Measurements from ENCODE around the gene RPS27L.

Gene RPS27L

GRCh38 chr15:63157118-63157843 lies at the start of gene RPS27L:
Gene RPS27L, minus strand, starts transcription at chr15:63157477. Its CDS starts 72 bp downstream, at chr15:63157405.
- DNase-seq = peak; percentile 92

- DNase-seq = no peak
These were observed 48.8 kb upstream of the RPS27L start for GRCh38 chr15:63206079-63206478.

- peak; percentile 46 for DNase-seq
These were observed 46.3 kb upstream of the RPS27L start for GRCh38 chr15:63203451-63204090.

- DNase-seq = no peak
These were observed 45.6 kb upstream of the RPS27L start for GRCh38 chr15:63202861-63203260.

GRCh38 chr15:63200464-63201249 lies 43.4 kb upstream of the RPS27L start:
- DNase-seq = no peak

- no peak for DNase-seq
These were observed 41.3 kb upstream of the RPS27L start for GRCh38 chr15:63198371-63199250.

- DNase-seq = no peak
These were observed 40.3 kb upstream of the RPS27L start for GRCh38 chr15:63197626-63198025.

GRCh38 chr15:63196842-63197241 lies 39.6 kb upstream of the RPS27L start:
- no peak for DNase-seq

GRCh38 chr15:63195569-63196015 lies 38.3 kb upstream of the RPS27L start:
- no peak for DNase-seq

- no peak for DNase-seq
These were observed 37.7 kb upstream of the RPS27L start for GRCh38 chr15:63194880-63195568.

- DNase-seq = no peak
These were observed 37.0 kb upstream of the RPS27L start for GRCh38 chr15:63194302-63194701.

- no peak for DNase-seq
These were observed 35.4 kb upstream of the RPS27L start for GRCh38 chr15:63192619-63193206.

GRCh38 chr15:63191895-63192618 lies 34.8 kb upstream of the RPS27L start:
- peak; percentile 65 for DNase-seq

- DNase-seq = no peak
These were observed 33.7 kb upstream of the RPS27L start for GRCh38 chr15:63190769-63191649.

- DNase-seq = no peak
These were observed 32.9 kb upstream of the RPS27L start for GRCh38 chr15:63189941-63190768.

GRCh38 chr15:63188926-63189871 lies 31.9 kb upstream of the RPS27L start, which contains the start of gene RAB8B:
Gene RAB8B, plus strand, starts transcription at chr15:63189606. Its CDS starts 19 bp downstream, at chr15:63189625.
- peak; percentile 99 for DNase-seq

GRCh38 chr15:63188247-63188925 lies 31.1 kb upstream of the RPS27L start:
- DNase-seq = no peak
